Measurements from ENCODE around the gene ARHGEF37.

ARHGEF37 gene

GRCh38 chr5:149680810-149681221 is 99.5 kb downstream of the ARHGEF37 start:
- no peak for DNase-seq

GRCh38 chr5:149681252-149681651 is 100.0 kb downstream of the ARHGEF37 start:
- DNase-seq, result no peak

DNA sequence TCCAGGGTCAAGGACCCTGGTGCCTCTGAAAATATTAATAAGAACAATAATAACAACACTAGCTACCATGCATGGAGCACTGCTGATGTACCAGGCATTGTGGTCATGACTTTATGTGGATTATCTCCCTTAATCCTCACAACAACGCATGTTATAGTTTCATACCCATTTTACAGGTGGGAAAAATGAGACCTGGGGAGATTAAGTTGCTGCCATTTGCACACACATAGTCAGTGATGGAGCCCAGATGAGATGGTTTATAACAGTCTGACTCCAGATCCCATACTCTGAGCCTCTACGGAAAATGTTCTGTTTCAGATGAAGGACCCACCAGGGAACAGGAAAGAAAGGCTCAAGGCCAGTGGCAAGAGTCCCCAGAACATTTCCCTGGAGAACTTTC is 100.6 kb downstream of the ARHGEF37 start:
- DNase-seq, result no peak

GRCh38 chr5:149682532-149683075 is 101.3 kb downstream of the ARHGEF37 start:
- no peak for DNase-seq

DNA sequence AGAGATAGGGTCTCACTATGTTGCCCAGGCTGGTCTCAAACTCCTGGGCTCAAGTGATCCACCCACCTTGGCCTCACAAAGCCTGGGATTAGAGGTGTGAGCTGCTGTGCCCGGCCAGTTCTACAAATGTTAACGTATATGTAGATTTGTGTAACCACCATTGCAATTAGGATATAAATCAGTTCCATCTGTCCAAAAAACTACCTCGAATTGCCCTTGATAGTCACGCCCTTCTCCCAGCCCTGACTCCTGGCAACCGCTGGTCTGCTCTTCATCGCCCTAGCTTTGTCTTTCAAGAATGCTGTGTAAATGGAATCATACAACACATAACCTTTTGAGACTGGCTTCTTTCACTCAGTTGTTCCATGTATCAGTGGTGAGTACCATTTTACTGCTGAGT is 102.7 kb downstream of the ARHGEF37 start:
- DNase-seq, result no peak

DNA sequence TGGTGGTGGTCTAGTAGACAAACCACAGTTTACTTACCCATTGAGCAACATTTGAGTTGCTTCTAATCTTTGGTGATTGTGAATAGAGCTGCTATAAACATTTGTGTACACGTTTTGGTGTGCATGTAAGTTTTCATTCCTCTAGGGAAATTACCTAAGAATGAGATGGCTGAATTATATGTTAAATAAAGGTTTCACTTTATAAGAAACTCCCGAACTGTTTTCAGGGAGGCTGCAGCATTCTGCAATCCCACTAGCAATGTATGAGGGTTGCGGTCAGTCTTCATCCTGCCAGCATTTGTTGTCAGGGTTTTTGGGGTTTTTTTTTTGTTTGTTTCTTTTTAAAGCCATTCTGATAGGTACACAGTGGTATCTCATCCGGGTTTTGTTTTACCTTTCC is 103.1 kb downstream of the ARHGEF37 start:
- no peak for DNase-seq

Data from NCI-H748 treated with DMSO at 0.1 percent for 48 hours (cell line).